ENCODE measurements around the gene ENTPD3. TPM values are rescaled to one million over a fixed set of nuclear protein-coding genes. Genes with fewer than 3 reads are reported as not detected.

Gene ENTPD3
- total and polyA plus RNA-seq, 2 of the 13 experiments (the other 11 are each of a cell fraction or from before 2014, with no cell fraction given), result 0.07 TPM; not detected in 1

- TF ChIP-seq MTERF4 (CRISPR knock-in tag; IDR thresholded peaks at IDR 0.05) (no peak), ZNF770 (CRISPR knock-in tag; IDR thresholded peaks at IDR 0.05) (peak; percentile 30; the same call in 1 of the 2 replicates), CREM (IDR thresholded peaks at IDR 0.05) (0 out of 2 replicates have a peak, but pooled peaks have one; percentile 17), CREM (CRISPR knock-in tag; IDR thresholded peaks at IDR 0.05) (no peak), IKZF1 (IDR thresholded peaks at IDR 0.05) (no peak), ZBTB1 (CRISPR knock-in tag; IDR thresholded peaks at IDR 0.05; ENCODE audit: borderline replicate concordance) (no peak), CREBL2 (CRISPR knock-in tag; IDR thresholded peaks at IDR 0.05; ENCODE audit: borderline replicate concordance) (no peak), TFE3 (CRISPR knock-in tag; IDR thresholded peaks at IDR 0.05) (no peak), ZBTB38 (CRISPR knock-in tag; IDR thresholded peaks at IDR 0.05) (no peak), ZNF816 (CRISPR knock-in tag; IDR thresholded peaks at IDR 0.05; ENCODE audit: borderline replicate concordance) (no peak), ZKSCAN1 (IDR thresholded peaks at IDR 0.05; ENCODE audit: low read length) (no peak), ZNF562 (CRISPR knock-in tag; IDR thresholded peaks at IDR 0.05; ENCODE audit: borderline replicate concordance) (no peak), JARID2 (CRISPR knock-in tag; IDR thresholded peaks at IDR 0.05; ENCODE audit: insufficient replicate concordance) (no peak), PLRG1 (conservative IDR thresholded peaks at IDR 0.05) (no peak), CHD2 (IDR thresholded peaks at IDR 0.05; ENCODE audit: low read depth, low read length) (no peak), RFXANK (CRISPR knock-in tag; IDR thresholded peaks at IDR 0.05) (no peak), XRCC5 (optimal IDR thresholded peaks at IDR 0.05; ENCODE audit: low read length) (peak; percentile 46), DR1 (CRISPR knock-in tag; IDR thresholded peaks at IDR 0.05) (0 out of 2 replicates have a peak, but pooled peaks have one; percentile 27), ZFP90 (CRISPR knock-in tag; IDR thresholded peaks at IDR 0.05; ENCODE audit: borderline replicate concordance) (0 out of 2 replicates have a peak, but pooled peaks have one; percentile 66), NCOR1 (IDR thresholded peaks at IDR 0.05; ENCODE audit: borderline replicate concordance, low read length) (no peak), MXD4 (CRISPR knock-in tag; IDR thresholded peaks at IDR 0.05) (no peak)
- TF ChIP-seq, protein P1, sequence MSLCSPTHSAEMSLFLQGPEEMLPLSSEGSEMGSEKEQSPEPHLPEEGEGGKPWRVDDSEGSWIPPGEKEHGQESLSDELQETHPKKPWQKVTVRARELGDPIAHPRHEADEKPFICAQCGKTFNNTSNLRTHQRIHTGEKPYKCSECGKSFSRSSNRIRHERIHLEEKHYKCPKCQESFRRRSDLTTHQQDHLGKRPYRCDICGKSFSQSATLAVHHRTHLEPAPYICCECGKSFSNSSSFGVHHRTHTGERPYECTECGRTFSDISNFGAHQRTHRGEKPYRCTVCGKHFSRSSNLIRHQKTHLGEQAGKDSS (CRISPR knock-in tag; IDR thresholded peaks at IDR 0.05; ENCODE audit: borderline replicate concordance, low read depth), result no peak
These were observed 89.8 kb downstream of the ENTPD3 start, which contains the start of gene ZNF619 (continued) for GRCh38 chr3:40476478-40477470.
